ENCODE measurements around the gene JRKL. TPM values are rescaled to one million over a fixed set of nuclear protein-coding genes. Genes with fewer than 3 reads are reported as not detected.

The JRKL gene
- total RNA-seq, 1 experiment from 2014 or later, result 6.7 TPM

- Histone ChIP-seq H3K36me3 (ENCODE audit: control insufficient read depth in 1 of 2, insufficient read depth in 2 of 2, low read length in 2 of 2) (no peaks in the 10 kb centered on the region), H2AFZ (ENCODE audit: low read depth, low read length, poor library complexity, severe bottlenecking) (no peak overlapping the region), H3K9ac (ENCODE audit: low read length) (no peak overlapping the region), H3K9me3 (ENCODE audit: control insufficient read depth in 1 of 2, insufficient read depth in 1 of 2, low read depth in 1 of 2, low read length in 2 of 2) (no peaks in the 10 kb centered on the region), H3K79me2 (ENCODE audit: insufficient read depth, low read length) (no peaks in the 10 kb centered on the region), H3K27ac (ENCODE audit: low read depth, low read length) (no peak overlapping the region), H3K9me2 (ENCODE audit: insufficient read depth) (no peaks in the 10 kb centered on the region), H3K4me2 (ENCODE audit: low read length) (no peak overlapping the region), H3K27me3 (ENCODE audit: insufficient read depth, low read length) (no peaks in the 10 kb centered on the region), H3K4me1 (ENCODE audit: control insufficient read depth in 1 of 2, insufficient read depth in 2 of 2, low read length in 2 of 2) (no peaks in the 10 kb centered on the region), H3K4me3 (replicated peaks in 1 of 2; ENCODE audit: low read depth in 1 of 2, low read length in 2 of 2) (no peak overlapping the region), H4K20me1 (ENCODE audit: insufficient read depth) (no peaks in the 10 kb centered on the region)
- TF ChIP-seq ZNF274 (IDR thresholded peaks at IDR 0.05; ENCODE audit: low read depth, low read length) (no peak), ELF1 (IDR thresholded peaks at IDR 0.05; ENCODE audit: borderline replicate concordance, low read depth) (no peak), CBX3 (IDR thresholded peaks at IDR 0.05; ENCODE audit: low read depth) (no peak)
- ChIA-PET RAD21 (ENCODE audit: low non-redundant PET in 1 of 2, low total read pairs in 2 of 2, uncharacterized antibody in 2 of 2, unreplicated experiment in 2 of 2) (no interaction called here), CTCF (no interaction called here), POLR2A (no interaction called here)
- ATAC-seq (no peak), DNase-seq (ENCODE audit: low read depth, low spot score) (no peak)
- no TSS peak for BruUV-seq (replicated peaks)
- intact Hi-C loops (cut with micrococcal nuclease), result no loop called here
Observed at GRCh38 chr11:96373826-96374225, 16.0 kb upstream of the JRKL start.

GRCh38 chr11:96376796-96377195 lies 13.0 kb upstream of the JRKL start:
- intact Hi-C loops (cut with micrococcal nuclease), result no loop called here
- H4K20me1 ChIP-seq (ENCODE audit: insufficient read depth), result no peaks in the 10 kb centered on the region
- ChIA-PET POLR2A (no interaction called here), CTCF (no interaction called here), RAD21 (ENCODE audit: low non-redundant PET in 1 of 2, low total read pairs in 2 of 2, uncharacterized antibody in 2 of 2, unreplicated experiment in 2 of 2) (no interaction called here)
- no peak overlapping the region for H3K27ac ChIP-seq (ENCODE audit: low read depth, low read length)
- H3K4me2 ChIP-seq (ENCODE audit: low read length), result no peak overlapping the region
- H3K9ac ChIP-seq (ENCODE audit: low read length), result no peak overlapping the region
- no peak overlapping the region for H3K4me3 ChIP-seq (replicated peaks in 1 of 2; ENCODE audit: low read depth in 1 of 2, low read length in 2 of 2)
- no peaks in the 10 kb centered on the region for H3K79me2 ChIP-seq (ENCODE audit: insufficient read depth, low read length)
- no peaks in the 10 kb centered on the region for H3K36me3 ChIP-seq (ENCODE audit: control insufficient read depth in 1 of 2, insufficient read depth in 2 of 2, low read length in 2 of 2)
- BruUV-seq (replicated peaks), result no TSS peak
- no peaks in the 10 kb centered on the region for H3K4me1 ChIP-seq (ENCODE audit: control insufficient read depth in 1 of 2, insufficient read depth in 2 of 2, low read length in 2 of 2)
- TF ChIP-seq MAX (IDR thresholded peaks at IDR 0.05) (no peak), YY1 (IDR thresholded peaks at IDR 0.05; ENCODE audit: extremely low read depth, insufficient replicate concordance, low read depth, low read length) (no peak), REST (IDR thresholded peaks at IDR 0.05; ENCODE audit: low read depth) (no peak), EZH2phosphoT487 (IDR thresholded peaks at IDR 0.05; ENCODE audit: borderline replicate concordance) (no peak), ATF3 (IDR thresholded peaks at IDR 0.05) (no peak), SP1 (IDR thresholded peaks at IDR 0.05; ENCODE audit: low read depth) (no peak), CTCF (IDR thresholded peaks at IDR 0.05 in 2 of 3, conservative IDR thresholded peaks at IDR 0.05 in 1 of 3; ENCODE audit: borderline replicate concordance in 1 of 3, insufficient read depth in 1 of 3, low read depth in 2 of 3, low read length in 2 of 3) (no peak), RAD21 (IDR thresholded peaks at IDR 0.05; ENCODE audit: low read depth) (no peak)
- no peaks in the 10 kb centered on the region for H3K9me2 ChIP-seq (ENCODE audit: insufficient read depth)
- H3K27me3 ChIP-seq (ENCODE audit: insufficient read depth, low read length), result no peaks in the 10 kb centered on the region
- no peak overlapping the region for H2AFZ ChIP-seq (ENCODE audit: low read depth, low read length, poor library complexity, severe bottlenecking)
- H3K9me3 ChIP-seq (ENCODE audit: control insufficient read depth in 1 of 2, insufficient read depth in 1 of 2, low read depth in 1 of 2, low read length in 2 of 2), result no peaks in the 10 kb centered on the region
- no peak for DNase-seq (ENCODE audit: low read depth, low spot score)
- ATAC-seq, result no peak
